Neutrophil (primary cell): ENCODE data around the gene CERS6.

Experiments
- H3K27ac ChIP-seq: fragments of 200-600 bp; sonication (generic); 2 replicates; pipeline ENCODE4 v1.5.1; 2016; ENCODE audit warnings: mild to moderate bottlenecking, moderate library complexity
- H3K27me3 ChIP-seq: fragments of 200-600 bp; sonication (generic); 2 replicates; pipeline ENCODE4 v1.6.0; 2016; ENCODE audit warnings: mild to moderate bottlenecking
- H3K36me3 ChIP-seq: fragments of 200-600 bp; sonication (generic); 2 replicates; pipeline ENCODE4 v1.5.1; 2017
- H3K4me1 ChIP-seq, 2 experiments: fragments of 200-600 bp in 1 of 2; sonication (generic) in 1 of 2; 1 replicate in 1 of 2; 2 replicates in 1 of 2; pipeline versions ENCODE4 v1.5.1 to v1.6.1; 2013 to 2016; ENCODE audit warnings: low read depth in 1 of 2, low read length in 1 of 2, mild to moderate bottlenecking in 1 of 2, moderate library complexity in 1 of 2; ENCODE audit not compliant: control insufficient read depth in 1 of 2, insufficient read depth in 1 of 2
- H3K4me3 ChIP-seq, 2 experiments: fragments of 200-600 bp in 1 of 2; sonication (generic) in 1 of 2; 1 replicate in 1 of 2; 2 replicates in 1 of 2; pipeline ENCODE4 v1.5.1; 2013 to 2016; ENCODE audit warnings: low read depth in 1 of 2, low read length in 1 of 2, mild to moderate bottlenecking in 1 of 2, moderate library complexity in 1 of 2
- H3K9me3 ChIP-seq: fragments of 200-600 bp; sonication (generic); 2 replicates; pipeline ENCODE4 v1.5.1; 2016
- CTCF ChIP-seq: fragments of 200-600 bp; sonication (generic); IDR thresholded peaks from 2 replicates; pipeline ENCODE4 v1.5.1; 2016; ENCODE audit warnings: antibody characterized with exemption

CERS6 gene

DNA sequence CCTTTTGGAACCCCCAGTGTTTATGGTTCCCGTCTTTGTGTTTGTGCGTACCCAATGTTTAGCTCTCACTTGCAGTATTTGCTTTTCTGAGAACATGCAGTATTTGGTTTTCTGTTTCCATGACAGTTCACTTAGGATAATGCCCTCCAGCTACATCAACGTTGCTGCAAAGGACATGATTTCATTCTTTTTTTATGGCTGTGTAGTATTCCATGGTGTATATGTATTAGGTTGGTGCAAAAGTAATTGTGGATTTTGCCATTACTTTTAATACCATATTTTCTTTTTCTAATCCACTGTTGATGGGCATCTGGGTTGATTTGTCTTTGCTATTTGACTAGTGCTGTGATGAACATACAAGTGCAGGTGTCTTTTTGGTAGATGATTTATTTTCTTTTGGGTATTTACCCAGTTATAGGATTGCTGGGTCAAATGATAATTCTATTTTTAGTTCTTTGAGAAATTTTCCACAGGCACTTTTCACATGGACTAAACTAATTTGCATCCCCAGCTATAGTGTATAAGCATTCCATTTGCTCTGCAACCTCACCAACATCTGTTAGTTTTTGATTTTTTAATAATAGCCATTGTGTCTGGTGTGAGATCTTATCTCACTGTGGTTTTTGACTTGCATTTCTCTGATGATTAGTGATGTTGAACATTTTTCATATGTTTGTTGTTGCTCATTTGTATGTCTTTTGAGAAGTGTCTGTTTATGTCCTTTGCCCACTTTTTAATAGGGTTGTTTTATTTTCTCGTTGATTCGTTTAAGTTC, 63.6 kb downstream of the CERS6 start:
- Histone ChIP-seq H3K36me3 (no peaks in the 10 kb centered on the region), H3K27ac (no peak overlapping the region), H3K4me3 (no peak overlapping the region), H3K9me3 (no peaks in the 10 kb centered on the region), H3K4me1 (peaks cover 0 to 15% of the 10 kb centered on the region in 2 experiments), H3K27me3 (no peaks in the 10 kb centered on the region)
- no peak for TF ChIP-seq CTCF

DNA sequence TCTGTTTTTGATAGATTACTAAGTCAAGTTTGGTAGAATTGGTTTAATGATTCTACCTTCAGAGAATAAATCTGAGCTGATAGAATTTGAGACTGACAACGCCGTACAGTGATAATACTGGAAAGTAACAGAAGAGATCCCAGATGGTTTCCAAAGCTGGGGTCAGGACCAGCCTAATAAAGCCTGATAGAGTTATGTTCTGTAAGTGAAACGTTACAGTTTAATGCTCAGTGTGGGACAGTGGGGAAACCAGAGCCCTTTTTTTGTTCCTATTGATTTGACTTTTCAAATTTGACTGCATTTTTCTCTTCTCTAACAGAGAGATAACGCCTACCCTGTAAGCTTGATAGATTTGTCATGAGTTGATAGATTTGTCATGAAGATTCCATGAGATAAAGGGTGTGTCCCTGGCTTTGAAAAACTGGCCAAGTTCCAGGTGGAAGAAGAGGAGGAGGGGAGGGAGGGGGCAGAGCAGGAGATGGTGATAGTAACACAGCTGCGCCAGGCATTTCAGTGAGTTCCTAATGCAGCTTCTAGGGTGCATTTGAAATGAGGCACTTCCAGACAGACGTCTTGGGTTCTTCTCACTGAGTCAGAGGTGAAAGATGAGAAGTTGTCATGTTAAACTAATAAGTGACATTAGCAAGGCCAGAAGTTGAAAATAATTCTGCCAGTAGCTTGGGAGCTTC, 65.1 kb downstream of the CERS6 start:
- no peak overlapping the region for H3K4me3 ChIP-seq
- H3K36me3 ChIP-seq: no peaks in the 10 kb centered on the region
- no peak for TF ChIP-seq CTCF
- H3K4me1 ChIP-seq: peaks cover 0 to 19% of the 10 kb centered on the region in 2 experiments
- H3K27ac ChIP-seq: no peak overlapping the region
- H3K27me3 ChIP-seq: no peaks in the 10 kb centered on the region
- no peaks in the 10 kb centered on the region for H3K9me3 ChIP-seq

- H3K27ac ChIP-seq: no peak overlapping the region
- H3K4me3 ChIP-seq: no peak overlapping the region
- no peak for TF ChIP-seq CTCF
- no peaks in the 10 kb centered on the region for H3K9me3 ChIP-seq
- no peaks in the 10 kb centered on the region for H3K27me3 ChIP-seq
- H3K36me3 ChIP-seq: no peaks in the 10 kb centered on the region
- peaks cover 0 to 19% of the 10 kb centered on the region in 2 experiments for H3K4me1 ChIP-seq
Measured at GRCh38 chr2:168522446-168522845, 66.4 kb downstream of the CERS6 start.

GRCh38 chr2:168524005-168524404, 67.9 kb downstream of the CERS6 start:
- Histone ChIP-seq H3K4me1 (peaks cover 0 to 18% of the 10 kb centered on the region in 2 experiments), H3K4me3 (no peak overlapping the region), H3K27me3 (no peaks in the 10 kb centered on the region), H3K9me3 (no peaks in the 10 kb centered on the region), H3K36me3 (no peaks in the 10 kb centered on the region), H3K27ac (no peak overlapping the region)
- no peak for TF ChIP-seq CTCF

DNA sequence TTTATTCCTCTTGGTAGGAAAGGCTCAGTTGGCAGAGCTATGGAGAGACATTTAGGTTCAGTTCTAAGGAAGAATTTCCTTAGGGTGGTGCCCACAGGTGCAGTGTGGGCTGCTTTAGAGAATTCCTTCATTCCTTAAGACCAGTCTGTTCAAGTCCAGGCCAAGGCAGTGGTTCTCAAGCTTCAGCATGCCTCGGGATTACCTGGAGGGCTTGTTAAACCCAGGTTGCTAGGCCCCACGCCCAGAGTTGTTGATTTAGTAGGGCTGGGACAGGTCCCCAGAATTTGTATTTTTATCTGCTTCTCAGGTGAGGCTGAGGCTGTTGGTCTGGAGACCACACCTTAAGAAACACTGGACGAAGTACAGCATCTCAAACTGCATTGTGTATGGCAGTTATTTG, 68.9 kb downstream of the CERS6 start:
- Histone ChIP-seq H3K27me3 (no peaks in the 10 kb centered on the region), H3K4me1 (peaks cover 4 to 27% of the 10 kb centered on the region in 2 experiments)

More for the DNA sequence above, 68.9 kb downstream of the CERS6 start:
- H3K27ac ChIP-seq: no peak overlapping the region
- no peaks in the 10 kb centered on the region for H3K36me3 ChIP-seq
- no peaks in the 10 kb centered on the region for H3K9me3 ChIP-seq
- H3K4me3 ChIP-seq: no peak overlapping the region
- no peak for TF ChIP-seq CTCF
